ENCODE data around the gene CASZ1. TPM values are rescaled to one million over a fixed set of nuclear protein-coding genes. Genes with fewer than 3 reads are reported as not detected.
A peak's percentile ranks its signal among the peaks of the same experiment; 100 is the strongest.

CASZ1 gene
- total and polyA plus RNA-seq, 4 experiments from 2014 or later, result 0.13 to 8.8 (median 4.7) TPM

DNA sequence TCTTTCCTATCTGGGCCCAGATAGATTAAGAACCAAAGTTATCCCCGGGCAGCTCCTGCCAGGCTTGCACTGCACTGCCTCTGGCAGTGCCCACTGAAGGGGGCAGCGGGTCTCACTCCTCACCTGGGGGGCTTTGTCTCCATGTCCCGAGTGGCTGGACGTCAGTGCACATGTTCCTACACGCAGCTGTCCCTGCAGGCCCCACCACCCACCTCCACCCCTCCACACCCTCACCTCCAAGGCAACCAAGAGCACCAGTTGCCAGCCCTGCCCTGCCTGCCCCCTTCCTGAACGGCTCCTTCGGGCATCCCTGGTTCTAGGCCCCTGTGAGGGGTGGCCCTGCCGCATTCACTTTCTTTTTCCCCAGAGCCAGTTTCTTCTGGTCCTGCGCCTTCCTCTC, 174.5 kb downstream of the CASZ1 start:
- Mint-ChIP-seq H3K27ac (peak overlapping the region in 1 of 7 donors; percentile 59), H3K9me3 (no peaks in the 10 kb centered on the region), H3K4me1 (no peaks in the 10 kb centered on the region), H3K36me3 (peaks cover 20 to 38% of the 10 kb centered on the region in 2 donors), H3K4me3 (no peak overlapping the region), H3K27me3 (no peaks in the 10 kb centered on the region)
- Histone ChIP-seq H3K4me3 (ENCODE audit: low read length in 2 of 2) (no peak overlapping the region), H3K27me3 (ENCODE audit: insufficient read depth, low read length) (no peaks in the 10 kb centered on the region), H3K27ac (ENCODE audit: low read depth, low read length) (no peak overlapping the region), H3K4me1 (ENCODE audit: insufficient read depth, low read length) (no peaks in the 10 kb centered on the region), H3K9me3 (ENCODE audit: control insufficient read depth in 1 of 2, low read length in 2 of 2) (no peaks in the 10 kb centered on the region), H3K36me3 (ENCODE audit: insufficient read depth, low read length) (peaks cover 18% of the 10 kb centered on the region)
- no peak for DNase-seq
- POLR2A ChIA-PET (ENCODE audit: partially characterized antibody), result no interaction called here
- intact Hi-C loops (cut with micrococcal nuclease), result no loop called here
- CTCF ChIA-PET (ENCODE audit: partially characterized antibody), result interaction anchor here (0.7 kb wide), 1 partner anchor 1272 kb away, joined by 3 read pairs; no protein-coding TSS in a partner anchor

- Mint-ChIP-seq H3K9me3 (no peaks in the 10 kb centered on the region), H3K4me1 (no peaks in the 10 kb centered on the region), H3K4me3 (no peak overlapping the region), H3K27me3 (no peaks in the 10 kb centered on the region), H3K27ac (no peak overlapping the region), H3K36me3 (peaks cover 21 to 34% of the 10 kb centered on the region in 2 donors)
- intact Hi-C loops (cut with micrococcal nuclease), result no loop called here
- Histone ChIP-seq H3K4me3 (ENCODE audit: low read length in 2 of 2) (no peak overlapping the region), H3K36me3 (ENCODE audit: insufficient read depth, low read length) (peaks cover 18% of the 10 kb centered on the region), H3K4me1 (ENCODE audit: insufficient read depth, low read length) (no peaks in the 10 kb centered on the region), H3K27me3 (ENCODE audit: insufficient read depth, low read length) (no peaks in the 10 kb centered on the region), H3K27ac (ENCODE audit: low read depth, low read length) (no peak overlapping the region), H3K9me3 (ENCODE audit: control insufficient read depth in 1 of 2, low read length in 2 of 2) (no peaks in the 10 kb centered on the region)
- DNase-seq, result no peak
- ChIA-PET CTCF (ENCODE audit: partially characterized antibody) (no interaction called here), POLR2A (ENCODE audit: partially characterized antibody) (no interaction called here)
Observed at GRCh38 chr1:10620776-10621175, 175.7 kb downstream of the CASZ1 start.

- H3K4me3 ChIP-seq (ENCODE audit: low read length in 2 of 2), result no peak overlapping the region
- H3K4me1 ChIP-seq (ENCODE audit: insufficient read depth, low read length), result no peaks in the 10 kb centered on the region
- H3K27ac Mint-ChIP-seq, result peak overlapping the region in 1 of 7 donors; percentile 56
- no peak for DNase-seq
- H3K36me3 ChIP-seq (ENCODE audit: insufficient read depth, low read length), result peaks cover 12% of the 10 kb centered on the region
- H3K36me3 Mint-ChIP-seq, result peaks cover 22 to 33% of the 10 kb centered on the region in 2 donors
- H3K4me1 Mint-ChIP-seq, result peaks cover 0 to 2% (median 0%) of the 10 kb centered on the region in 4 donors
- intact Hi-C loops (cut with micrococcal nuclease), result no loop called here
- H3K27me3 ChIP-seq (ENCODE audit: insufficient read depth, low read length), result no peaks in the 10 kb centered on the region
- peak overlapping the region in 1 of 8 donors; percentile 64 for H3K4me3 Mint-ChIP-seq
- no peaks in the 10 kb centered on the region for H3K9me3 Mint-ChIP-seq
- ChIA-PET POLR2A (ENCODE audit: partially characterized antibody) (no interaction called here), CTCF (ENCODE audit: partially characterized antibody) (no interaction called here)
- H3K9me3 ChIP-seq (ENCODE audit: control insufficient read depth in 1 of 2, low read length in 2 of 2), result no peaks in the 10 kb centered on the region
- H3K27ac ChIP-seq (ENCODE audit: low read depth, low read length), result no peak overlapping the region
- no peaks in the 10 kb centered on the region for H3K27me3 Mint-ChIP-seq
Observed at GRCh38 chr1:10617931-10618885, 178.2 kb downstream of the CASZ1 start.

DNA sequence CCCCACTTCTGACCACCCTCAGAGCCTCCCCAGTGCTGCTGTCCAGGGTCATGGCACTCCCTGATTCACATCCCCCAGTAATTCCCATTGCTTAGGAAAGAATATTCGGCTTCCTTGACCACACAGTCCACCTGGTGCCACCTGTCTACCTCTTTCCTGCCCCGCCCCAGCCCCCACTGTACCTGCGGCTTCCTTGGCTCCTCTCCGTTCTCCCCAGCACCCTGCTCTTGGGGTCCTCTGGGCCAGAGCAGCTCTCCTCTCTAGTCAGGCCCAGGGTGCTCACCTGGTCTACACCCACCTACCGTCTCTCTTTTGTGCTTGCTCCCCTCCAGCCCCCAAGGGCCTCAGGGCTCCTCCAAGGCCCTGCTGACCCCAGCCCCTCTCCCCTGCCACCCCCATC, 179.1 kb downstream of the CASZ1 start:
- ChIA-PET CTCF (ENCODE audit: partially characterized antibody) (no interaction called here), POLR2A (ENCODE audit: partially characterized antibody) (no interaction called here)
- Mint-ChIP-seq H3K27me3 (no peaks in the 10 kb centered on the region), H3K4me3 (no peak overlapping the region), H3K4me1 (peaks cover 0 to 2% (median 0%) of the 10 kb centered on the region in 4 donors), H3K9me3 (no peaks in the 10 kb centered on the region), H3K36me3 (peaks cover 13 to 25% of the 10 kb centered on the region in 2 donors), H3K27ac (peak overlapping the region in 2 of 7 donors; percentile 18 to 79)
- Histone ChIP-seq H3K27me3 (ENCODE audit: insufficient read depth, low read length) (no peaks in the 10 kb centered on the region), H3K36me3 (ENCODE audit: insufficient read depth, low read length) (peaks cover 5% of the 10 kb centered on the region), H3K27ac (ENCODE audit: low read depth, low read length) (no peak overlapping the region), H3K4me3 (ENCODE audit: low read length in 2 of 2) (no peak overlapping the region), H3K9me3 (ENCODE audit: control insufficient read depth in 1 of 2, low read length in 2 of 2) (no peaks in the 10 kb centered on the region), H3K4me1 (ENCODE audit: insufficient read depth, low read length) (no peaks in the 10 kb centered on the region)
- intact Hi-C loops (cut with micrococcal nuclease), result no loop called here
- DNase-seq, result no peak

DNA sequence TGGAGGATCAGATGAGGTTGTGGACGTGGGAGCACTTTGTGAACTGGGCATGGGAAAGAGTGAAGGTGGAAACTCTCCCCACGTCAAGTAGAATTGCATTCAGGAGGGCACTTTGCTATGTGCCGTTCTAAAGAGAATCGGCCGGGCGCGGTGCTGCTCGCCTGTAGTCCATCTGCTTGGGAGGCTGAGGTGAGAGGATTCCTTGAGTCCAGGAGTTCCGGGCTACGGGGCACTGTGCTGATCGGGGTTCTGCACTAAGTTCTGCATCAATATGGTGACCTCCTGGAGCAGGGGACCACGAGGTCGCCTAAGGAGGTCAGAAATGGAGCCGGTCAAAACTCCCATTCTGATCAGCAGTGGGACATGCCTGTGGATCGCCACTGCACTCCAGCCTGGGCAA, 179.8 kb downstream of the CASZ1 start:
- Mint-ChIP-seq H3K36me3 (peaks cover 11 to 22% of the 10 kb centered on the region in 2 donors), H3K27ac (peak overlapping the region in 1 of 7 donors; percentile 18), H3K4me3 (no peak overlapping the region), H3K27me3 (no peaks in the 10 kb centered on the region), H3K9me3 (no peaks in the 10 kb centered on the region), H3K4me1 (peaks cover 0 to 2% (median 0%) of the 10 kb centered on the region in 4 donors)
- intact Hi-C loops (cut with micrococcal nuclease), result no loop called here
- ChIA-PET CTCF (ENCODE audit: partially characterized antibody) (no interaction called here), POLR2A (ENCODE audit: partially characterized antibody) (no interaction called here)
- Histone ChIP-seq H3K4me1 (ENCODE audit: insufficient read depth, low read length) (no peaks in the 10 kb centered on the region), H3K27me3 (ENCODE audit: insufficient read depth, low read length) (no peaks in the 10 kb centered on the region), H3K4me3 (ENCODE audit: low read length in 2 of 2) (no peak overlapping the region), H3K27ac (ENCODE audit: low read depth, low read length) (no peak overlapping the region), H3K36me3 (ENCODE audit: insufficient read depth, low read length) (peaks cover under 1% of the 10 kb centered on the region), H3K9me3 (ENCODE audit: control insufficient read depth in 1 of 2, low read length in 2 of 2) (no peaks in the 10 kb centered on the region)
- no peak for DNase-seq

DNA sequence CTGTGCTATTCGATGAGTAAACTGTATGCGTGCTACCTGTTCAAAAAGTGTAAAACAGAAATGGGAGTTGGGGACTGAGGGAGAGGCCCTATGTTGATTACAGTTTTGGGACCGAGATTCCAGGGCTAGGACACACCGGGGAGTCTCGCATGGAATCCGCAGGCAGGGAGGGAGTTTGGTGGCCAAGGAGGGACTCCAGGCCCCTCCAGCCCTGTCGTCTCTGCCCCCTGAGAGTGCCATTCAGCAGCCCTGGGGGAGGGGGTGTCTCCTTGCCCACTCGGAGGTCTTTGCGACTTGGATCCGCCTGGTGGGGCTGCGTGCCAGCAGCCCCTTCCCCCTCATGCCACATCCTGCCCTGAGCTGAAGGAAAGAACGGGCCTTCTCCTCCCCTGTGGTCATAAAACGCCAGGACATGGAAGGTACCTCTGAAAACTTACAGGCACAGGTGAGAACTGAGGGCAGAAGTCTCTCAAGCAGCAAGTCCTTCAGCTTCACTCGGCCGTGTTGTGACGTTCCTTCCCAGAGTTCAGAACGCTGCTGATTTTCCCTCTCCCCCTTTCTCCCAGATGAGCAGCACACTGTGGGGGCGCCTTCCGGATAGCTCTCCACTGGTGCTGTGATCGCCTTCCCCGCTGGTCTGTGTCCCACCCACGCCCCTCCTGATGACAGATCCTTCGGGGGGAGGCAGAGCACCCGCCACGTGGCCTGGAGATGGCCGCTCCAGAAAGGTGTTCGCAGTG, 180.3 kb downstream of the CASZ1 start:
- H3K9me3 ChIP-seq (ENCODE audit: control insufficient read depth in 1 of 2, low read length in 2 of 2), result no peaks in the 10 kb centered on the region
- no peaks in the 10 kb centered on the region for H3K36me3 ChIP-seq (ENCODE audit: insufficient read depth, low read length)
- peaks cover 0 to 2% (median 0%) of the 10 kb centered on the region in 4 donors for H3K4me1 Mint-ChIP-seq
- H3K4me3 Mint-ChIP-seq, result no peak overlapping the region
- H3K4me1 ChIP-seq (ENCODE audit: insufficient read depth, low read length), result no peaks in the 10 kb centered on the region
- DNase-seq, result no peak
- H3K27me3 ChIP-seq (ENCODE audit: insufficient read depth, low read length), result no peaks in the 10 kb centered on the region
- POLR2A ChIA-PET (ENCODE audit: partially characterized antibody), result no interaction called here
- H3K27ac Mint-ChIP-seq, result peak overlapping the region in 1 of 7 donors; percentile 41
- H3K4me3 ChIP-seq (ENCODE audit: low read length in 2 of 2), result no peak overlapping the region
- no peak overlapping the region for H3K27ac ChIP-seq (ENCODE audit: low read depth, low read length)
- H3K36me3 Mint-ChIP-seq, result peaks cover 11 to 22% of the 10 kb centered on the region in 2 donors
- intact Hi-C loops (cut with micrococcal nuclease), result no loop called here
- H3K9me3 Mint-ChIP-seq, result no peaks in the 10 kb centered on the region
- CTCF ChIA-PET (ENCODE audit: partially characterized antibody), result no interaction called here
- H3K27me3 Mint-ChIP-seq, result no peaks in the 10 kb centered on the region

DNA sequence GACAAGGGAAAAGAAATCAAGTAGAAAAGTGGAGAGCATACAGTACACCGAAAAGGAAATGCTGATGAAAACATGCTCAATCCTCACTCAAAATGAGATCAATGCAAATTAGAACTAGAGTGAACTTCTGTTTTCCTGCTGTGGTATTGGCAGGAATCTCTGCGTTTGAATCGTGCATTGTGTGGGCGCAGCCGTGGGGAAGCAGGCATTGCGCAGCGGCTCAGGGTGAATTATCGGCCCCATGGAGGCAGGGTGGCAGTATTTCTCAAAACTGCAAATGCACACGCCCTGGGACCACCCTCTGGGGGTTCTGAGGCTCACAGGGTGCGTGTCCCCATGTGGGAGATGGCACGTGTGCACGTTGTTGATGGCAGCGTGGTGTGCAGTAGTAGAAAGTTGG, 181.1 kb downstream of the CASZ1 start:
- H3K9me3 ChIP-seq (ENCODE audit: control insufficient read depth in 1 of 2, low read length in 2 of 2), result no peaks in the 10 kb centered on the region
- H3K4me3 Mint-ChIP-seq, result no peak overlapping the region
- H3K27me3 ChIP-seq (ENCODE audit: insufficient read depth, low read length), result no peaks in the 10 kb centered on the region
- ChIA-PET POLR2A (ENCODE audit: partially characterized antibody) (no interaction called here), CTCF (ENCODE audit: partially characterized antibody) (no interaction called here)
- DNase-seq, result no peak
- intact Hi-C loops (cut with micrococcal nuclease), result no loop called here
- H3K4me1 Mint-ChIP-seq, result peaks cover 0 to 2% (median 0%) of the 10 kb centered on the region in 4 donors
- no peaks in the 10 kb centered on the region for H3K4me1 ChIP-seq (ENCODE audit: insufficient read depth, low read length)
- no peaks in the 10 kb centered on the region for H3K27me3 Mint-ChIP-seq
- peaks cover 11 to 20% of the 10 kb centered on the region in 2 donors for H3K36me3 Mint-ChIP-seq
- no peak overlapping the region for H3K4me3 ChIP-seq (ENCODE audit: low read length in 2 of 2)
- H3K27ac ChIP-seq (ENCODE audit: low read depth, low read length), result no peak overlapping the region
- no peaks in the 10 kb centered on the region for H3K9me3 Mint-ChIP-seq
- H3K27ac Mint-ChIP-seq, result peak overlapping the region in 2 of 7 donors; percentile 41 to 56
- no peaks in the 10 kb centered on the region for H3K36me3 ChIP-seq (ENCODE audit: insufficient read depth, low read length)
